ENCODE data around the gene LRCH1.

DNA sequence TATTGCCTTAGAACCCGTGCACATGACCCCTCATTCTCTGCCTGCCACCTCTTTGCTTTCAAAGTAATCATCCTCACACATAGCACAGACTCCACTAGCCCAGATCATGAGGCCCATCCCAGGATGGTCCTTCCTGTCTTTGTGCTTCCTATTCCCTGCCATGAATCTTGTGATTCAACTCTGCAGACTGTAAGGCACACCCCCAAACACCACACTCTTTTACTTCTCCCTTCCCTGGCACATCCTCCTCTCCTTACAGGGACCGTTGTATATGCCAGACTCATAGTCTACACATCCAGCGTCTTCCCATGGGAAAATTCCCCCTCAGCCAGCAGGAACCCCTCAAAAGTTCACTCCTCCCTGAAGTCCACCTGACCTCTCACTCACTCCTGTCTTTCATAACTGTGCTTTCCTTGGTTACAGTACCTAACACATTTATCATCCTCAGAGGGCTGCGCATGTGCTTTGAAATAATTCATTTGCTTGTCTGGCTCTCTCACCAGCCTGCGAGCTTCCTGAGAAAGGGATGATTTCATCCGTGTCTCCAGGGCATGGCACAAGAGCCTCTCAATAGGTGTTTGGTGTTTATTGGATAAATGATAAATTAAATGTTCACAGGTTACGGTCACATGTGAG is 26.8 kb upstream of the LRCH1 start:
- TF ChIP-seq POLR2AphosphoS5 (IDR thresholded peaks at IDR 0.05) (no peak), POLR2A (IDR thresholded peaks at IDR 0.05) (no peak)
